NCI-H446 (cell line): ENCODE data around the gene TAF1B.

ENCODE experiments used
- DNase-seq, 2 experiments: peaks; one replicate each; lab custom pipeline; 2025; lab: John Stamatoyannopoulos, UW

TAF1B gene

GRCh38 chr2:9808334-9809063, 34.8 kb upstream of the TAF1B start:
- DNase-seq: no peak

DNA sequence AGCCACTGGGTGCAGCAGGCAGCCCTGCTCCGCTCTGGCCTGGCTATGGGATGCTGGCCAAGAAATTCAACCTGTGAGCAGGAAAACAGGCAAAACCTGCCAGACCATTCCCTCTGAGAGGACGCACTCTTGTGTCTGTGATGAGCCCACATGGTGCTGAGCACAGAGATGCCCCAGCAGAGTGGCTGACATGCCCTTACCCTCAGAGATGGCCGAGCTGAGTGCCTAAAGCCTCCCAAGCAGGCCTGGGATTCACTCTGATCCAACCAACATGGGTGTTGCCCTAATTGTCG, 34.3 kb upstream of the TAF1B start:
- no peak for DNase-seq

- no peak for DNase-seq
Measured at GRCh38 chr2:9809448-9810088, 33.7 kb upstream of the TAF1B start.

DNA sequence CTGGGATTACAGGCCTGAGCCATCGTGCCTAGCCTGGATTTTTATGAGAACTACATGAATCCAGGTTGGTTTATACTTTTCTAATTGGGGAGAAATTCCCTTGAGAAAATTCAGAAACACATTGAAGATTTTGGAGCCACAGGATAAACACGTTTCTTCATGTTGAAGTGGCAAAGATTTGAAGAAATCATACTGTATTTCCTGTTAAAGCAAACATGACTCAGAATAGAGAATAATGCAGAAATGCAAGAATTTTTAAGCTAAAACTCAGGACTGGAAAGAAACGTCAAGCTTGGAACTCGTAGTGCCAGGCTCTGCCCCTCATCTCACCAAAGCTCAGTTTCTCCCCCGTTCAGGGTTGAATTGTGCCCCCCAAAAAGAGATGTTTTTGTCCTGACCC, 32.1 kb upstream of the TAF1B start:
- DNase-seq: no peak

DNA sequence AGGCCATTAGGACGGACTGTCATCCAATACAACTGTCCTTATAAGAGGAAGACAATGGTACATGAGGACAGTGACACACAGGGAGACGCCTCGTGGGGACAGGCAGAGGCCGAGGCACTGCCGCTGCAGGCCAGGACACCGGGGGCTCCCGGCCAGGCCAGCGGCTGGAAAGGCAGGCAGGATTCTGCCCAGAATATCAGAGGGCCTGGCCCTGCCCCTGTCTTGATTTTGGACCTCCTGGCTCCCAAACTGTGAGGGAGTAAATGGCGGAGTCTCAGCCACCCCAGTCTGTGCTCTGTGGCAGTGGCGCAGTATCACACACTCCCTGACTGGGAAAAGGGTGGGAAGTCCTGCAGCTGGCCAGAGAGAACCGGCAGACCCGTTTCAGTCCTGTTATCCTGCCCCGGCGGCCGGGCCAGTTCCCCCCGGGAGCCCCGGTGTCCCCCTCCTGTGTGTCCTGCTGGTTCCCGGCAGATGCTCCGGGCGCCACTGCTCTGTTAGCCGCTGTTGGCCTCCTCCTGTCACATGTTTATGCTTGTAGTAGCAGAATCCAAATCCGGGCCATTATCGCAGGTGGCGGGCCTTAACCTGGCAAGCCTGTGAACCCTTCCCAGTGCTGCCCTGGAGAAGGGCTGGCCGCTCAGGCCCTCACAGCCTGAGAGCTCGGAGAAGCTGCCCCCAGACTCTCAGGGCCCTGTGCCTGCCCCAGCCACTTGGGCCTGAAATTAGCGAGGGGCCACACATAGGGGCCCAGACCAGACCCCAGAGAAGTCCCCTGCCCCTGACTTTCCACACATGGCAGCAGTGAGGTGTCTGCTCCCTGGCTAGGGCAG, 31.4 kb upstream of the TAF1B start:
- no peak for DNase-seq

DNA sequence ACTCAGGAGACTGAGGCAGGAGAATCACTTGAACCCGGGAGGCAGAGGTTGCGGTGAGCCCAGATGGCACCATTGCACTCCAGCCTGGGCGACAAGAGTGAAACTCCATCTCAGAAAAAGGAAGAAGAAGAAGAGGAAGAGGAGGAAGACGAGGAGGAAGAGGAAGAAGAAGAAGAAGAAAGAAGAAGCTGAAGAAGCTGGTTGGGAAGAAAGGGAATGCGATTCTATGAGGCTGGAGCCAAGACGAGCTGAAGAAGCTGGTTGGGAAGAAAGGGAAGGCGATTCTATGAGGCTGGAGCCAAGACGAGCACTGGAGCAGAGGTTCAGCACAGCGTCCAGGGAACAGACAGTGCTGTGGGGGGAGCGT, 30.3 kb upstream of the TAF1B start:
- no peak for DNase-seq

DNA sequence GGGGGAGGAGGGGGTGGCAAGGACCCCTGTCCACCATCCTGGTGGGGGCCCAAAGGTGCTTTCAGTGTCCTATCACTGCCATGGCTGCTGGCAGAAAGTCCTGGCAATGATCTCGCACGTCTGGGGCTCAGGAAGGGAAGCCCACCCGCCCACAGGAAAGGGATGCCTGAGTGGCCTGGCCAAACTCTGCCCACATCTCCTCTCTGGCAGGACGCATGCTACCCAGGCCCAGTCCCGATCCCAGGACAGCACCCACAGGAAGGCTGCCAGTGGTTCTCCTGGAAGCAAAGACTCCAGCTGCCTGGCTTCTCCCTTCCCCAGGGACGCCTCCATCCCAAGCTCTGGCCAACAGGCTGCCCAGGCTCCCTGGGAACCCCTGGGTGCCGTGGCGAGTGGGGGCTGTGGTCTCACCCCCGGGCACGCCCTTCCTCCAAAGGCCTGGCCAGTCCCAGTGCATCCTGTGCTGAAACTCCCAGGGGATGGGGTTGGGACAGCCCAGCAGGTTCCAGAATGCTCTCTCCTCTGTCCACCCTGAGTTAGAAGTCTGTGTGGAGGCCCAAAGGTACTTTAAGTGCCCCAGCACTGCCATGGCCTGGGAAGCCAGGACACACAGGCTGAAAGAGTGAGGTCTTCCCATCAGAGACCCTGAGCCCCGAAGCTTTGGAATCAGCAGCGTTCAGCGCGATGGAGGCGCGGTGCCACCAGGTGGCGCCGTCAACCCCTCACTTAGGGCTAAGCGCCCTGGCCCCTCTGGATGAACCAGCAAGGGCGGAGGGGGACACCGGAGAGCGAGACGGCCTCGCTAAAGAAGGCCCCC, 29.8 kb upstream of the TAF1B start:
- DNase-seq: peak; percentile 61 to 81

DNA sequence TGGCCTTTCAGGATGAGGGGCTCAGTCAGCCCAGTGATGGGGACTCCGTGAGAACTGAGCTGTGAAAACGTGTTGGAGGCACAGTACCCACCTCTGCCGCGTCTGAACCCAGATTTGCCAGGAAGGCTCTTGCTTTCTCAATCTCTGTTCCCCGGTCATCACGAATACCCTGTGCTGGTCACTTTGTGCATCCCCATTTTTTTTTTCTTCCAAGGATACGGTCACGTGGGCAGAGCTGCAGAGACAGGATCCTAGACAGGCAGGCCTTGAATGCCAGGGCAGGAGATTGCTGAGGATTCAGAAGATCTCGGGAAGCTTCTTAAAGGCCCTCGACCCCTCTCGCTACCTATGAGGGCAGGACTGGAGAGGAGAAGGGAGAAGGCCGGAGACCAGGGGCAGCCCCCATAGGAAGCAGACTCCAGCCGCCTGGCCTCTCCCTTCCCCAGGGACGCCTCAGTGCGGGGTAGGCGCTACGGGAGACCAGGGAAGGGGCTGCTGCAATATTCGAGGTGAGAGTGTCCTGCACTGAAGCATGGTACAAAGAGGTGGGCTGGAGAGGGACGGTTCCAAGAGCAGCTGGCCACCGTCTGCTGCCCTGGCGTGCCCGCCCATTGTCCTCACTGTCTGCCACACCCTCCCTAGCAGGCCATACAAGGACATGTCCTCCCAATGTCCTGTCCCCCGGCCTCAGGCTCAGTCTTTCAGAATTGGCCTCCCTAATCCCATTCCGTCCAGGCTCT, 29.0 kb upstream of the TAF1B start:
- no peak for DNase-seq

DNA sequence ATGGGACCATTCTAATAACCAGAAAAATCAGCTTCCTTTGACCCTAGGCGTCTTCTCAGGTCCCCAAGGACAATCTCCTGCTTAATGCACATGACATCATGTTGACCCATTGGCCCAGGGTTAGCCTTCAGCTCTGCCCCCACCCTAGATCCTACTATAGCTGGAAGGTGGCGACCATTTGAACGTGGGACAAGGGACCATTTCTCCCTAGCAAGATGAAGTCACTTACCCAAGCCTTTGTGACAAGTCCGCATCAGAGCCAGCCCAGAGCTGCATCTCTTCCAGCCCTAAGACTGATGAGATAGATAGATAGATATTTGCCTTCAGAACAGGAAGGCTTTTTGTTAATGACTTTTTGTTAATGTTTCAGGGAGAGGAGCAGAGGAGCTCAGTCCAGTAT, 28.2 kb upstream of the TAF1B start:
- DNase-seq: no peak

DNA sequence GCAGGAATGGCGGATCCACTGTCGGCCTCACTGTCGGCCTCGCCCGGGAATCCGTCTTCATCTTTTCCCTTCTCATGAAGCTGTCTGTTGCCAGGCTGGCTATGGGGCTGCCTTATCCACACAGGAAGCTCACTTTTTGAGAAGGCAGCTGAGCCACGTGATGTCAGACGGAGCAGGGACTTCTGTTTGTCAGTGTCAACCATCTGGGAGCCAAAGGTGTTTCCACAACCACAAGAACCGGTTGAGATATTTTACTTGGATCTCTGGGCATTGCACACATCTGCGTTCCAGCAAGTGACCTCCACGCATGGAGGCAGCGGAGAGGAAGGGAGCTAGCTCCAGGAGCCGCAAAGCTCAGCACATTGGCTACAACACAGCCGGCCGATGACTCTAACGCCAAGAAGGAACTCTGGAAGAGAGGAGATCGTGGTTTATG, 27.4 kb upstream of the TAF1B start:
- no peak for DNase-seq

- DNase-seq: no peak
Measured at GRCh38 chr2:9818097-9818496, 25.2 kb upstream of the TAF1B start.

DNA sequence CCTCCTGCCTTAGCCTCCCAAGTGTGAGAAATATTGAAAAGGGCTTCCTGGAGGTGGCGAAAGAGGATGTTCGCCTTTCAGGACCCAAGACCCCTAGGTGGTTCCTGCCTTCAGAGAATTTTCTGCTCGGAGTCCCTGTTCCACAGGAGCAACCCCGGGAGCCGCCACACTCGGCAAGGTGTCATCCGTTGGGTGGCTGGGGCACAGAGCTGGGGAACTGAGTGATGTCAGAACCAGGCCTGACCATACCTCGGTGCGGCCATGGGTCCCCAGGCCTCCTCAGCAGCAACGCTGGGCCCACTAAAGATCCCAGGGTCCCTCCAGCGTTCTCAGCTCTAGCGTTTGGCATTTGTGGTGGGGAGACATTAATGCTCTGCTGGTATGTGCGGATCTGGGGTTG, 23.7 kb upstream of the TAF1B start:
- DNase-seq: no peak

DNA sequence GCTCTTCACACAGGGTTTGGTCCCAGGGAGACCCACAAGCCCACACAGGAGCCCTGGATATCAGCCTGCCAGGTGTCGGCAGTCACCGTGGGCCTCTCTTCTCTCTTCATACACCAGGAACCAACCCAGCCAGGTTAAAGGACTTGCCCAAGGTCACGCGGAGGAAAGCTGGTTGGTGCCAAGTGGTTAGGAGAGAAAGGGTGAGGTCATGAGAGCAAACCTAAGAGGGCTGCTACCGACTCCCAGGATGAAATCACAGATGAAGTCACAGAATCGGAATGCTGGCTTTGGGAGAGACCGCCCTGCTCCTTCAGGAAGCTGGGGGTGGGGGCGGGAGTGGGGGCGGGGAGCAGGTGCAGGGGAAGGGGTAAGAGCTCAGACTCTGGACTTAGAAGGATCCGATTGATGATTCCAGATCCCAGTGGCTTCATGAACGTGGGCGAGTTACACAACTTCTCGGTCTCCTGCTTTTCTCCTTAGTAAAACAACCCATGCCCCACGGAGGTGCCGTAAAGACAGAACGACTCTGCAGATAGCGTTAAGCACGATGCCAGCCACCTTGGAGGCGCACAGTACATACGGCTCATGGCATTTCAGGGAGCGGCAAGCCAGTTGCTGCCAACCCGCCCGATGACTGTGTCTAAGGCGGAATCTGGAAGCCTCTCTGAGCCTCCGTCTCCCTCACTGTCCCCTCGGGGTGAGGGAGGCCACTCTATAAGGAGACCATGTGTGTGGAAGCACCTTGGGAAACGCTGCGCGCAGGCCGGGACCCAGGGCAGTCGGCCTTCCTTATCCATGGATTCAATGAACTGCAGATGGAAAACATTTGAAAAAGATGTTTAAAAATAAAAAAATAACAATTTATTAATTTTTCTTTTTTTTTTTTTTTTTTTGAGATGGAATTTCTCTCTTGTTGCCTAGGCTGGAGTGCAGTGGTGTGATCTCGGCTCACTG, 23.0 kb upstream of the TAF1B start:
- no peak for DNase-seq

GRCh38 chr2:9821805-9822445, 21.3 kb upstream of the TAF1B start:
- DNase-seq: no peak

DNA sequence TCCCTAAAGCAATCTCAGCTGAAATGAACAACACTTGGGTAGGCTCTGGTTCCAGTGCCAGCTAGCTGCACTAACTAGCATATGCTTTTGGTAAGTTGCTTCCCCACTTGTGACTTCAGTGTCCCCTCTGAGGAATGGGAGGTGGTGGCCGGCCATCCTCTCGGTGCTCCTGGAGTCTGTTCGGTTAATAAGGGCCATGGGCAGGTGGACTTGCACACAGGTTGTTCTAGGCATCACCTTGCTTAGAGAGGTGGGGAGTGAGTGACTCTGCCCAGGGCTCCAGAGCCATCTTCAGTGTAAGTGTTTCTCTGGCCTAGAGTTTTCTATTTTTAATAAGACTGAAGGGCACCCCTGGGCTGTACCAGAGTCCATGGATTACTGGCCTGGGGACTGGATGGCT, 18.8 kb upstream of the TAF1B start:
- DNase-seq: no peak

DNA sequence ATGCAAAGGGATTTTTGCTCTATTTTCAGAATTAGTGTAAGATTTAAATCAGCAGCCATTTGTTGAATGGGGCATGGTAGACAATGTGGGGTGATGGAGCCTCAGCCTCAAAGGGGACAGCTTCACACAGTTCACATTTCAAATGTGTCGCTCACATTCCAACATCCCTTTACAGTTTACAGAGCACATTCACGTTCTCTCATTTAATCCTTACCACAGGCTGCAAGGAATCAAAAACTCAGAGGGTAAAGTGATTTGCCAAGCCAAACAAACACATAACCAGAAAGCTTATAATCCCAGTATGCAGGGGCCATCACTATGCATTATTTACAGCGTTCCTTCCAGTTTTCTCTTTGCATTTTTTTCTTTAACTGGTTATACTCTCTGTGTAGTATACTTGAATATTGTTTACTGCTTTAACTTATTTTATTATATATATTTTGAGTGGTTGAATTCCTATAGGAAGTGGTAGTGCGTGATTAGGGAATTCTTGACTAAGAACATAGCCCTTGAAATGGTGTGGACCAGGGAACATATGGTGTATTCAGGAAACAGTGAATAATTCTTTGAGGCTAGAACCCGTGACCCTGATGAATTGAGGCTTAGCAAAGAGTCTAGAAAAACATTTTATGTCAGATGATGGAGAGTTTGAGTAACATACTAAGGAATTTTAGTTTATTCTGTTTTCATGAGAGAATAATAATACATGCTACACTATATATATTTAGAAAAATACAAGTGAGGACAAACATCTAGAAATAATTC, 18.1 kb upstream of the TAF1B start:
- no peak for DNase-seq

DNA sequence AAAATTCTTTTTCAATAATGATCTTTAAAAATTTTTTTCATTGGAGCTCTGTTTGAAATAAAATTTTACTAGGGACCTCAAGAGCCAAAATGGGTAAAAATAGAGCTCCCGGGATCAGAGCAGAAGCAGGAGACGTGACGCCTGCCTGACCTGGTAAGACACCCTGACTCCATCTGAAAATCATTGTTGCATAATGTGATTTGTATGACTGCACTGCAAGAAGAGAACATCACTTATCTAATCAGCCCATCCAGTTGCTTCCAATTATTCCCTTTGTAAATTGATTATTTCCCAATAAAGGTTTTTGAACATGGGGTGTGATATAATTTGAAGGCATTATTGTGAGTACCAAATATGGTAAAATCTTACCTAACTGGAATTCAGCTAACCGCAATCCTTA, 17.1 kb upstream of the TAF1B start:
- DNase-seq: no peak

DNA sequence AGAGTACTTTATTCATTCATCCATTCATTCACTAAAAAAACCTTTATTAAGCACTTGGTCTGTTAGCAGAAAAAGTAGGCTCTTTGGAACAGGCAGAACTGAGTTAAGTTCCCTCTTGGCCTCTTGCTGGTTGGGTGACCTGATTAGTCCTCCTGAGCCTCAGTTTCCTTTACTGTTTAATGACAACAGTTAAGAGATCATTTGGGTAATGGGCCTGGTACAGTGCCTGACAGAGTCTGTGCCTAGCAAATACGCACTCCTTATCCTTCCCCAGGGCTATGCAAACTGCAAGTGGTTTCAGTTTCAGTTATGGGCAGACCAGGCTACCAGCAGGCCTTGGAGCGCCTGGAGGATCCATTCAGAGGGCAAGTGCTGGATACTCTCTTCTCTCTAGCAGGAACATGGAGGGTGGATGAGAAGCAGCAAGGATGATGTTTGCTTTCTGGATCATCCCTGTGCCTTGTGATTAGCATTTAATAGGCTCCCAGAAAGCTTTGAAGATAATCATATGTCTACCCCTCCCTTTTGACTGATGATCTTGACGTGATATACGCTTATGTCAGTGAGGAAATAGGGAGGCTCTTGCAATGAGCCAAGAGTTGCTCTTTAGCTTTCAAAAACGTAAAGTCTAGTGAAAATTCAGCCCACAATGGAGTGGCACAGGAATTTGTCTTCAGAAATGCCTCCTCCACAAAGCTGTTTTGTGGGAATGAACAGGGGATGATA, 12.4 kb upstream of the TAF1B start:
- no peak for DNase-seq

- DNase-seq: no peak
Measured at GRCh38 chr2:9831670-9832069, 11.6 kb upstream of the TAF1B start.
